BLaER1 (cell line): Measurements from ENCODE around the gene AIF1.

Experiments used
- H3K27ac ChIP-seq: shearing (Covaris generic); formaldehyde crosslinking; 2 replicates; pipeline ENCODE4 v1.8.1; 2022
- H3K27me3 ChIP-seq: shearing (Covaris generic); formaldehyde crosslinking; 2 replicates; pipeline ENCODE4 v1.8.1; 2022
- H3K36me3 ChIP-seq: shearing (Covaris generic); formaldehyde crosslinking; 2 replicates; pipeline ENCODE4 v1.8.1; 2022
- H3K4me1 ChIP-seq: shearing (Covaris generic); formaldehyde crosslinking; 2 replicates; pipeline ENCODE4 v1.8.1; 2022
- H3K4me2 ChIP-seq: shearing (Covaris generic); formaldehyde crosslinking; 2 replicates; pipeline ENCODE4 v1.8.1; 2022
- H3K4me3 ChIP-seq: shearing (Covaris generic); formaldehyde crosslinking; 2 replicates; pipeline ENCODE4 v1.8.1; 2022
- H3K9ac ChIP-seq: shearing (Covaris generic); formaldehyde crosslinking; 2 replicates; pipeline ENCODE4 v1.8.1; 2022
- H3K9me3 ChIP-seq: shearing (Covaris generic); formaldehyde crosslinking; 2 replicates; pipeline ENCODE4 v1.8.1; 2022
- H4K20me1 ChIP-seq: shearing (Covaris generic); formaldehyde crosslinking; 2 replicates; pipeline ENCODE4 v1.8.1; 2022
- Cebpa-rat ChIP-seq: shearing (Covaris generic); IDR thresholded peaks from 2 replicates; pipeline ENCODE4 v1.8.1; 2022

Gene AIF1

DNA sequence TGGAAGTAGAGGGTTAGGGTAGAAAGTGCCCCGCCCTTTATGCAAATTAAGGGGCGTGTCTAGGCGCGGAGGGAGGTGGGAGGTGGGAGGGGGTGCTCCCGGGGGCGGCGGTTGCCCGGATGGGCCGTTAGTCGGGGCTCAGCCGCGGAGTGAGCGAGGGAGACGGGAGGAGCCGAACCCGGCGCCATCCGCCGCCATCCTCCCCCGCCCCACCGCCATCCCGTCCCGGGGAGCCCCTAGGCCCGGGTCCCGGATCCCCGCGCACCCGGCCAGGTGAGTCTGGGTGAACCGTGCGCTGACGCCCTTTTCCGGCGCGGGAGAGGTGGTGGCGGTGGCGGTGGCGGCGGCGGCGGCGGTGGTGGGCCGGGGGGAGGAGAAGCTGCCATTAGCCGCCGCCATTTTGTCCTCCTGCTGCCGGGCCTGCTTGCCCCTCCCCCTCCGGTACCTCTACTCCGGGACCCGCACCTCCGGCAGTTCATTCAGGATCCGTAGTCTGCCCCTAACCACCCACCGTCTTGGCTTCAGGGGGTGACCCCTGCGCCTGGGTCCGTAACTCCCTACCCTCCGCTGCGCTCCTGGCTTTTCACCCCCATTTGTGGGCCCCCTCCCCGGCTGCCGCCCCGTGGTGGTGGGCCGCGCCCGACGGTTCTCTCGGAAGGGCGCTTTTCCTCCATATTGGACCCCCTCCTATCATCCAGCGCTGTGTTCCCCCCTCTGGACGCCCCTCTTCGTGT is 5.7 kb downstream of the AIF1 start, which contains the start of gene PRRC2A:
TSS of gene PRRC2A (plus strand) at position 130 of the 734 bp plus-strand sequence. CDS start 2,075 bp downstream, outside the sequence.
- peaks cover 29% of the 10 kb centered on the region for H3K4me1 ChIP-seq
- peaks cover 49% of the 10 kb centered on the region for H4K20me1 ChIP-seq
- peaks cover 43% of the 10 kb centered on the region for H3K36me3 ChIP-seq
- H3K4me3 ChIP-seq, result peak within 1 kb of the TSS; percentile 98
- no peak for TF ChIP-seq Cebpa-rat
- no peaks in the 10 kb centered on the region for H3K27me3 ChIP-seq
- H3K9ac ChIP-seq, result peak within 1 kb of the TSS; percentile 99
- H3K27ac ChIP-seq, result peak within 1 kb of the TSS; percentile 99
- H3K4me2 ChIP-seq, result peak within 1 kb of the TSS; percentile 98
- no peaks in the 10 kb centered on the region for H3K9me3 ChIP-seq

DNA sequence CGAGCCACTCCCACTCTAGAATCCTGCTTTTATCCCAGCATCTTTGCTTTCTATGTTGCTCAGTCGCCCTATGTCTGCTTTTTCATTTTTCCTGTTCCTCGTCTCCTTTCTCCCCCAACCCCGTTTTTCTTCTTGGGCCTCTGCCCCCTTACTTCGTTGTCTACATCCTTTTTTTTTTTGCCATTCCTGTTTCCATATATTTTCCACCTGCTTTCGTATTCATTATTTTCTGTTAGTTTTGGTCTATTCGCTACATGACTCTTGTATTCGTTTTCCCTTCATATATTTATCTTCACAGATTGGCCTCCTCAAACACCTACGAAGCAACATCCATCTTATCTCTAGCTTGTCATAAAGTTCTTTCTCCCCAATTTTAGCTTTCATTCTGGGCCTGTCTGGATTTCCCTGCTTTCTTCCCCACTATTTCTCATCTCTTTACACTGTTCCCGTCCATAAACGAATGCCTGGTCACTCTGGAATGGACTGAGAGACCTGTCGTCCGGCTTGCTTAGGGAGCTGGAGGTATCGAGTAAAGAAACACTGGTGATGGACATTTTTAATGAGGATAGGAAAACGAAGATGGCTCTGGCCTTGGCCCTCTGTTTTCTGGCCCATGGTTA is 6.4 kb downstream of the AIF1 start:
- TF ChIP-seq Cebpa-rat, result no peak

GRCh38 chr6:31621991-31622390 is 7.0 kb downstream of the AIF1 start:
- Histone ChIP-seq H3K4me3 (peak overlapping the region; percentile 98), H3K4me2 (peak overlapping the region; percentile 98), H3K27ac (peak overlapping the region; percentile 99), H4K20me1 (peaks cover 61% of the 10 kb centered on the region), H3K4me1 (peaks cover 20% of the 10 kb centered on the region), H3K9me3 (no peaks in the 10 kb centered on the region), H3K36me3 (peaks cover 55% of the 10 kb centered on the region), H3K9ac (peak overlapping the region; percentile 99), H3K27me3 (no peaks in the 10 kb centered on the region)
- TF ChIP-seq Cebpa-rat, result no peak

More for the DNA sequence above, 6.4 kb downstream of the AIF1 start:
- Histone ChIP-seq H3K27me3 (no peaks in the 10 kb centered on the region), H4K20me1 (peaks cover 55% of the 10 kb centered on the region), H3K36me3 (peaks cover 49% of the 10 kb centered on the region), H3K4me2 (peak overlapping the region; percentile 98), H3K9ac (peak overlapping the region; percentile 99), H3K27ac (peak overlapping the region; percentile 99), H3K4me3 (peak overlapping the region; percentile 98), H3K9me3 (no peaks in the 10 kb centered on the region), H3K4me1 (peaks cover 22% of the 10 kb centered on the region)

DNA sequence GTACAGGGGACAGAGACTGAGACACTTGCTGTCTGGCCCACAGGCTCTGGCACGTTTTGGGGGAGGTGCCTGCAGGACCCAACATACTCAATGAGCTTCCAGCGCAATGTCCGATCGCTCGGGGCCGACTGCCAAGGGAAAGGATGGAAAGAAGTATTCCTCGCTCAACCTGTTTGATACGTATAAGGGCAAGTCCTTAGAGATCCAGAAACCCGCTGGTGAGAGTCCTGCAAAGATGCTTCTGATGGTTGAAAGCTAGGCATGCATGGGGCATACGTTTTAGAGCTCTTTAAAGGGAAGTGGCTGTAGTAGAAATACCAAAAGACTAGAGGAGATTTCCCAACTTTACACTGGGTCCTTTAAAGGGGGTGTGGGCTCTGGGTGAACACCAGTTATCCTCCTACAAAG is 7.7 kb downstream of the AIF1 start:
- peaks cover 20% of the 10 kb centered on the region for H3K4me1 ChIP-seq
- H3K4me2 ChIP-seq, result peak overlapping the region; percentile 98
- no peaks in the 10 kb centered on the region for H3K9me3 ChIP-seq
- peak overlapping the region; percentile 98 for H3K4me3 ChIP-seq
- no peak for TF ChIP-seq Cebpa-rat
- H3K27ac ChIP-seq, result no peak overlapping the region
- H4K20me1 ChIP-seq, result peaks cover 68% of the 10 kb centered on the region
- no peaks in the 10 kb centered on the region for H3K27me3 ChIP-seq
- H3K36me3 ChIP-seq, result peaks cover 62% of the 10 kb centered on the region
- peak overlapping the region; percentile 99 for H3K9ac ChIP-seq

DNA sequence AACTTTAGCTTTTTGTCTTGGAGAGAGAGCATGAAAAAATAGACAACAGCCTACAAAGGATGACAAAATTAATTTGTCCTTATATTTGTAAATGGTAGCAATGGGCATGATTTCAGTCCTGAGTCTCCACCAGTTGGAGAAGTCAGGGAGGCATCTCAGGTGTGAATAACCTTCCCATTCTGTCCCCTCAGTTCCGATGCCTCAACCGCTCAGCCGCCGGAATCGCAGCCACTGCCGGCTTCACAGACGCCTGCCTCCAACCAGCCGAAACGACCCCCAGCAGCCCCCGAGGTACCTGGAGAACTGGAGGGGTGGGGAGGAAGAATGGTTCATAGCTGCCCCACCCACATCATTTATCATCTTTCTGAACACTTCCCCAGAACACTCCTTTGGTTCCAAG is 9.0 kb downstream of the AIF1 start:
- H3K9me3 ChIP-seq, result no peaks in the 10 kb centered on the region
- H3K27ac ChIP-seq, result no peak overlapping the region
- H3K4me3 ChIP-seq, result no peak overlapping the region
- H3K27me3 ChIP-seq, result no peaks in the 10 kb centered on the region
- no peak overlapping the region for H3K9ac ChIP-seq
- no peak overlapping the region for H3K4me2 ChIP-seq
- H4K20me1 ChIP-seq, result peaks cover 82% of the 10 kb centered on the region
- TF ChIP-seq Cebpa-rat, result no peak
- H3K4me1 ChIP-seq, result peaks cover 20% of the 10 kb centered on the region
- H3K36me3 ChIP-seq, result peaks cover 76% of the 10 kb centered on the region

DNA sequence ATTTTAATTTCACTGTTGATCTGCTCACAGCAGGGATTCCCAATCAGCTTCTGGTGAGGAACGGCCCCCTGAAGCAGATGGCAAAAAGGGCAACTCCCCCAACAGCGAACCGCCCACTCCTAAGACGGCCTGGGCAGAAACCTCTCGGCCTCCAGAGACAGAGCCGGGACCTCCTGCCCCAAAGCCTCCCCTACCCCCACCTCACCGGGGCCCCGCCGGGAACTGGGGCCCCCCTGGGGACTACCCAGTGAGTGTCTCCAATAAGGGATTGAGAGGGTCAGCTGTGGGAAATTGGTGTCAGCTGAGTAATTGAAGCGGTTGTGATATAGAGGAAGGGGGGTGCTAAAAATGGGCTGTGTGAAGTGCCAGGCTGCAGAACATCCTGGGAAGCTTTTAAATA is 11.9 kb downstream of the AIF1 start:
- H3K4me1 ChIP-seq, result peaks cover 14% of the 10 kb centered on the region
- H4K20me1 ChIP-seq, result peaks cover 100% of the 10 kb centered on the region
- H3K27me3 ChIP-seq, result no peaks in the 10 kb centered on the region
- H3K36me3 ChIP-seq, result peaks cover 100% of the 10 kb centered on the region
- H3K9me3 ChIP-seq, result no peaks in the 10 kb centered on the region
- H3K4me2 ChIP-seq, result no peak overlapping the region
- H3K4me3 ChIP-seq, result no peak overlapping the region
- no peak for TF ChIP-seq Cebpa-rat
- no peak overlapping the region for H3K27ac ChIP-seq
- H3K9ac ChIP-seq, result no peak overlapping the region

DNA sequence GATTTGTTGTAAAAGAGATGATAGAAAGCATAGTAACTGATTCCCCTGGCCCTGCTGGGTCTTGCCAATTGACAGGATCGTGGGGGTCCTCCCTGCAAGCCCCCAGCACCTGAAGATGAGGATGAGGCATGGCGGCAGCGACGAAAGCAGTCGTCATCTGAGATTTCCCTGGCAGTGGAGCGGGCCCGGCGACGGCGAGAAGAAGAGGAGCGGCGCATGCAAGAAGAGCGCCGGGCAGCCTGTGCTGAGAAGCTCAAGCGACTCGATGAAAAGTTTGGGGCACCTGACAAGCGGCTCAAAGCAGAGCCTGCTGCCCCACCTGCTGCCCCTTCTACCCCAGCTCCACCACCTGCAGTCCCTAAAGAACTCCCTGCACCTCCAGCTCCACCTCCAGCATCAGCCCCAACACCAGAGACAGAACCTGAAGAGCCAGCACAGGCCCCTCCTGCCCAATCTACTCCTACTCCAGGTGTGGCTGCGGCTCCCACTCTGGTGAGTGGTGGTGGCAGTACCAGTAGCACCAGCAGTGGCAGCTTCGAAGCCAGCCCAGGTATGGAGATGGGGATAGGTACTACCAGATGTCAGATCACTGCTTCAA is 12.8 kb downstream of the AIF1 start:
- peaks cover 100% of the 10 kb centered on the region for H3K36me3 ChIP-seq
- H3K9ac ChIP-seq, result no peak overlapping the region
- no peaks in the 10 kb centered on the region for H3K9me3 ChIP-seq
- peaks cover 6% of the 10 kb centered on the region for H3K4me1 ChIP-seq
- H3K4me2 ChIP-seq, result no peak overlapping the region
- no peaks in the 10 kb centered on the region for H3K27me3 ChIP-seq
- peaks cover 100% of the 10 kb centered on the region for H4K20me1 ChIP-seq
- no peak overlapping the region for H3K27ac ChIP-seq
- no peak overlapping the region for H3K4me3 ChIP-seq
- TF ChIP-seq Cebpa-rat, result no peak

DNA sequence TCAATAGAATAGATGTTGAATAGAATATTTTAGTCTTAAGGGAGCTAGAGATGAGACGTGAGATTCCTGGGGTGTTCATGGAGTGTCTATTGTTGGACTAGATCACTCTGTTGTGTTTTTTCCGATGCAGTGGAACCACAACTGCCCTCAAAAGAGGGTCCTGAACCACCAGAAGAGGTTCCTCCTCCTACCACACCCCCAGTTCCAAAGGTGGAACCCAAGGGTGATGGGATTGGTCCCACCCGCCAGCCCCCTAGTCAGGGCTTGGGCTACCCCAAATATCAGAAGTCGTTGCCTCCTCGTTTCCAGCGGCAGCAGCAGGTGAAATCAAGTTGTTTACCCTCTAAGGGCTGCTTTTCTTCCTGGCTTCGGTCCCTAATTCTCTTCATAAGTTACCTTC is 14.0 kb downstream of the AIF1 start:
- Histone ChIP-seq H3K4me3 (no peak overlapping the region), H3K9ac (no peak overlapping the region), H3K27me3 (no peaks in the 10 kb centered on the region), H3K9me3 (no peaks in the 10 kb centered on the region), H3K4me1 (no peaks in the 10 kb centered on the region), H3K36me3 (peaks cover 100% of the 10 kb centered on the region), H3K27ac (no peak overlapping the region), H4K20me1 (peaks cover 100% of the 10 kb centered on the region), H3K4me2 (no peak overlapping the region)
- TF ChIP-seq Cebpa-rat, result no peak

- Histone ChIP-seq H3K36me3 (peaks cover 100% of the 10 kb centered on the region), H3K4me1 (no peaks in the 10 kb centered on the region), H3K27me3 (no peaks in the 10 kb centered on the region), H3K4me3 (no peak overlapping the region), H3K4me2 (no peak overlapping the region), H4K20me1 (peaks cover 100% of the 10 kb centered on the region), H3K9me3 (no peaks in the 10 kb centered on the region), H3K9ac (no peak overlapping the region), H3K27ac (no peak overlapping the region)
- no peak for TF ChIP-seq Cebpa-rat
Measured at GRCh38 chr6:31630177-31630934, 15.3 kb downstream of the AIF1 start.
